Left cardiac atrium (tissue), 4 donors: ENCODE measurements around the gene SLC25A41. TPM values are rescaled to one million over a fixed set of nuclear protein-coding genes. Genes with fewer than 3 reads are reported as not detected.
A peak's percentile ranks its signal among the peaks of the same experiment; 100 is the strongest.

ENCODE experiments used
- ATAC-seq, 2 donors: fragments of 200-7000 bp; cut with Tn5 transposase; one replicate each; pipeline ENCODE4 v1.9.1; 2020; ENCODE audit warnings: mild to moderate bottlenecking in 2 of 2, moderate library complexity in 2 of 2
- DNase-seq: peaks from one replicate; pipeline ENCODE4 v3.0.0-alpha.2; 2020
- intact Hi-C, 2 donors: fragments of 100-400 bp; cut with DNase I; formaldehyde crosslinking; loops; one replicate each; pipeline versions ENCODE4 v1.14.1 to v1.15.1; 2022 to 2023
- long read RNA-seq: library from polyadenylated mRNA; unstranded; transcript quantifications from one replicate; pipeline ENCODE4 v2.0.0, GENCODE V29; 2021
- total RNA-seq, 2 donors: library from RNA; stranded (reverse); fragmentation: NEBNext Ultra II Directional; extraction: Animal tissue kit (Norgen Biotek cat#: 25700); gene quantifications; one replicate each; pipeline ENCODE4 v1.2.1, GENCODE V29; 2021
- donor health status: DM: no; HTN: yes; CAD: no.
- donor health status: DM: no; HTN: yes; CAD: no; lungs with severe emphysema.
- donor health status: DM: yes; HTN: yes; CAD: no.
- donor health status: Dilated cardiomyopathy.

SLC25A41 gene
- total RNA-seq: under 1 TPM; 0.18 TPM
- long read RNA-seq: 0 reads

DNA sequence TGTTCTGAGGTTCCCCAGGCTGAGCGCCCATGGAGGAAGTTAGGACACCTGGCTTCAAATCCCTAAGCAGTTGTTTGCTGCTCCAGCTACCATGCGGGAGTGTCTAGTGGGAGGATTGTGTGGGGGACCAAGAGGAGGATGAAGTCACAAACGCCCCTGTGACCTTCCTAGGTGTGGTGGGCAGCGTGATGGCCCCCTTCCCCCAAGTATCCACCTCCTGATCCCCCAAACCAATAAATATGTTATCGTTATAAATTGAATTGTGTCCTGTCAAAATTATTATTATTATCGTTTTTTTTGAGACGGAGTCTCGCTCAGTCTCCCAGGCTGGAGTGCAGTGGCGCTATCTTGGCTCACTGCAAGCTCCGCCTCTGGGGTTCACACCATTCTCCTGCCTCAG lies at the start of gene SLC25A41:
Gene SLC25A41, minus strand, starts transcription at position 101 of the 400 bp plus-strand sequence. Its CDS starts 70 bp downstream, at position 31.
- DNase-seq (no peak), ATAC-seq (no peak)
- intact Hi-C loops: no loop called here

DNA sequence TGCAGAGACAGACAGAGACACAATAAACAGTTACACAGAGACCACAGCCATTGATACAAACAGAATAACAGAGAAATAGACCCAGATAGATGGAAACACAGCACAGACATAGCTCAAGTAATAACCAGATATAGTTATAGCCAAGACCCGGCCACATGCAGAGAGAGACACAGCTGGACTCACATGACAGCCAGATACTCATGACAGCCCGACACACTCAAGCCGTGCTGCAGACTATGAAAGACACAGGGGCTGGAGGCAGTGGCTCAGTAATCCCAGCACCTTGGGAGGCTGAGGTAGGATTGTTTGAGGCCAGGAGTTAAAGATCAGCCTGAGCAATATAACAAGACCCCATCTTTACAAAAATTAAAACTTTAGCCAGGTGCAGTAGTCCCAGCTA lies 49.7 kb upstream of the SLC25A41 start:
- ATAC-seq (no peak), DNase-seq (no peak)
- intact Hi-C loops: no loop called here

DNA sequence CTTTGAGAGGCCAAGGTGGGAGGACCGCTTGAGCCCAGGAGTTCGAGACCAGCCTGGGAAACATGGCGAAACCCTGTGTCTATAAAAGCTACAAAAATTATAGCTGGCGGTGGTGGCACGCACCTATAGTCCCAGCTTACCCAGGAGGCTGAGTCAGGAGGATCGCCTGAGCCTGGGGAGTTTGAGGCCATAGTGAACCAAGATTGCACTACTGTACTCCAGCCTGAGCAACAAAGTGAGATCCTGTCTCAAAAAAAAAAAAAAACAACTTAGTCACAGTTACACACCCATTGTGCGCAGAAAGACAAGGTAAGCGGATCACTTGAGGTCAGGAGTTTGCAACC lies 48.8 kb upstream of the SLC25A41 start:
- ATAC-seq (no peak), DNase-seq (no peak)
- intact Hi-C loops: no loop called here

DNA sequence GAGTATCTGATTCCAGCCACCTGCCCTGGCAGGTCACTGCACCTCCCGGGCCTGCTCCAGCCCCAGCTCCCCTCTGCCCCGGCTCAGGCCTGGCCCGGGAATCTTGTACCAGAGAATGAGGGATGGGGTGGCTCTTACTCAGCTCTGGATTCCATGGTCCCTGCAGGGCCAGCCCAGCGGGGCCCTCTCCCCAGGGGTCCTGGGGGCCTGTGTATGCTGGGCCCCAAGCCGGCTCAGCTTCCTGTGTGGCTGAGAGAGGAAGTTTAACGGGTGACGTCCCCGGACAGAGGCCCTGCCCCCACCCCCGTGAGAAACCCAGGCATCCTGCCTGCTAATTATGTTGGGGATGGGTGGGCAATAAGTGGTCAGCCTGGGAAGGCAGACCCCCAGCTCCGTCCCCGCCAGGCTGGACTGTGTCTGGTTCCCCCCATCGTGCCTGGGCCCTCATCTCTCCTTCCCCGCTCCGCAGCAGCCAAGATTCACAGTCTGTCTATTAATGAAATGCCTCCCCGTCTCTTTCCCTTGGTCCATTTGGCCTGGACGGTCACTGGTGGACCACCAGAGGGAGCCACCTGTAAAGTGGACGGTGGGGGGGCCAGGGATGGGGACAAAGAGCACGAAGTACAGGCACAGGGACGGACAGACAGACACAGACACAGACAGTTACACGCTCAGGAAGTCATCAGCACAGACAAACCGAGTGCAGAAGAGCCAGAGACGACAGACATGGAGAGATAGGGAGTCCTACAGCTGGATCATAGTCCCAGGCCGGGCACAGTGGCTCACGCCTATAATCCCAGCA lies 48.2 kb upstream of the SLC25A41 start, which contains the start of gene DENND1C:
Gene DENND1C, minus strand, starts transcription at position 247 of the 802 bp plus-strand sequence. Its CDS starts 92 bp downstream, at position 155.
- no peak for DNase-seq
- peak; percentile 64 to 70 for ATAC-seq
- intact Hi-C loops: no loop called here

DNA sequence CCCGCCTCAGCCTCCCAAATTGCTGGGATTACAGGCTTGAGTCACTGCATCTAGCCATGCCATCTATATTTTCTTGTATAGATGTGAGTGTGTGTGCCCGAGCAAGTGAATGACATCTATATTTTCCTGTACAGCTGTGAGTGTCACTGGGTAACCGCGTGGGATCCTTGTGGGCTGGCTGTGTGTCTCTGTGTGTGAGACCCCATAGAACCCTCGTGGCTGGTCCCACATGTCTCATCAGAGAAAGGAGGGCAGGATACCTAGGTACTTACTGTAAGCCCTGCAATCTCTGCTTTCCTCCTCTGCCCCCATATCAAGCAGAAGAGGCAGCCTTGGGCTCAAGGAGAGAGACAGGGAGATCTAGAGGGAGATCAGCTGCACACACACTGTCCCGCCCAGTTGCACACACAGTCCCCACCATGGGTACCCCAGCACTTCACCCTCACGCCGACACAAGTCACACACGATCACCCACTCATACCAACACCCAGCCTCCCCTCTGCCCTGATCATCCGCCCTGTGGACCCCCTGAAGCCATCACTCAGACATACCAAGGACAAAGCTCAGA lies 47.4 kb upstream of the SLC25A41 start:
- DNase-seq (no peak), ATAC-seq (no peak)
- intact Hi-C loops: no loop called here

DNA sequence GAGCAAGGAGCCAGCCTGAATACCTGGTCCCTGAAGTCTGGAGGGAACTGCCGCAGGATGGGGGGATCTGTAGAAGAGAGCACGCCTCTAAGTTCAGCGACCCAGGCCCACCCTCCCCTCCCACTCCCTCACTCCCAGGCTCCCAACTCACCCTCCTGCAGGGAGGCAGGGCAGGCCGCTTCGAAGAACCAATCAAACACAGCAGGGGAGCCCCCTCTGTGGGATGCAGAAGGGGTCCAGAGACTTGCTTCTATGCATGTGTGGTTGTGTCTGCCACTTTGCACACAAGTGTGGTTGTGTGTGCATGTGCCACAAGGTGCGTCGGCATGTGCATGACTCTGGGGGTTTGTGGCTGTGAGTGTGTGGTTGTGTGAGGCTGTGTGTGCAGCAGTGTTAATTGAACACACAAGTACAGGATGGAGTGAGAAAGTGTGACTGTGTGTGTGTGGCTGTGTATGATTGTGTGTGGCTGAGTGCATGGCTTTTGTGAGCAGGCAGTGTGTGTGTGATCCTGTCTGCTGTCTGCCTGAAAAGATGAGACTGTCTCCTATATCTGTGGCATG lies 46.4 kb upstream of the SLC25A41 start:
- DNase-seq (no peak), ATAC-seq (no peak)
- intact Hi-C loops: no loop called here

DNA sequence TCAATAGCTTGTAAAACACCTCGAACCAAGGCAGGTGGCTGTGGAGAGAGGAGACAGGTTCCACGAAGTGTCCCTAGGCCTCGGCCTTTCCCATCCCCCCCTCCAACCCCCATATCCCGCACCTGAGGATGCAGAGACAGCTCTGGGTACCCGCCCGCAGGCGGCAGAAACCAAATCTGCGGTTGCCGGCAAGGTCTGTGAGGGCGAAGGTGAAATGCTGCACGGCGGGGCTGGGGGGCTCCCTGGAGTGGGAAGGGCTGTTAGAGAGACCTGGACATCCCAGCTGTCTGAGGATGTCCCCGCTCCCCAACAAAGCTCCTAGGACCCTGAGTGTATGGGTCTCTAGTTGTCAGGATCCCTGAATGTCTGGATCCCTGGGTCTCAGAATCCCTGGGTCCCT lies 45.3 kb upstream of the SLC25A41 start:
- no peak for DNase-seq
- no peak for ATAC-seq
- intact Hi-C loops: no loop called here

DNA sequence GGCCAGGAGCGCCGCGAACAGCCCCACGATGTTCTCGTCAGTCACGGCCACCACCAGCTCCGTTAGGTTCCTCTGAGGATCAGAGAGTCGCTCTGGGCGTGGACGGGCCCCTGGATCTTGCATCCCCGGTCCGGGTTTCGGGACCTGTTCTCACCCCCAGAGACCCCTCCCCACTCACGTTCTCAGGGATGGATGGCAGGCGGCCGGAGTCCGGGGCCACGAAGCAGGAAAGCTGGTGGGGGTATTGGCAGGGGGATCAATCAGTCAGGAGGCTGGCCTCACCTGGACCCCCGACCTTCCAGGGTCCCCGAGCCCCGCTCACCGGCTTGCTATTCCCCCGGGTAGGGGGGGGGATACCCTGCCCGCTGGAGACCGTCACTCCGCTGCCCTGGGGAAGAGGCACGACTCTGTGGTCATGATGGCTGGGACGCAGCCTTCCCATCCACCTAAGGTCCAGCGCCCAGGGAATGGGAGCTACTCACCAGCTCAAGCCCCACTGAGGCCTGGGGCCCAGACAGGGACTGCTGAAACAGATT lies 43.4 kb upstream of the SLC25A41 start:
- DNase-seq (no peak), ATAC-seq (no peak)
- intact Hi-C loops: no loop called here

DNA sequence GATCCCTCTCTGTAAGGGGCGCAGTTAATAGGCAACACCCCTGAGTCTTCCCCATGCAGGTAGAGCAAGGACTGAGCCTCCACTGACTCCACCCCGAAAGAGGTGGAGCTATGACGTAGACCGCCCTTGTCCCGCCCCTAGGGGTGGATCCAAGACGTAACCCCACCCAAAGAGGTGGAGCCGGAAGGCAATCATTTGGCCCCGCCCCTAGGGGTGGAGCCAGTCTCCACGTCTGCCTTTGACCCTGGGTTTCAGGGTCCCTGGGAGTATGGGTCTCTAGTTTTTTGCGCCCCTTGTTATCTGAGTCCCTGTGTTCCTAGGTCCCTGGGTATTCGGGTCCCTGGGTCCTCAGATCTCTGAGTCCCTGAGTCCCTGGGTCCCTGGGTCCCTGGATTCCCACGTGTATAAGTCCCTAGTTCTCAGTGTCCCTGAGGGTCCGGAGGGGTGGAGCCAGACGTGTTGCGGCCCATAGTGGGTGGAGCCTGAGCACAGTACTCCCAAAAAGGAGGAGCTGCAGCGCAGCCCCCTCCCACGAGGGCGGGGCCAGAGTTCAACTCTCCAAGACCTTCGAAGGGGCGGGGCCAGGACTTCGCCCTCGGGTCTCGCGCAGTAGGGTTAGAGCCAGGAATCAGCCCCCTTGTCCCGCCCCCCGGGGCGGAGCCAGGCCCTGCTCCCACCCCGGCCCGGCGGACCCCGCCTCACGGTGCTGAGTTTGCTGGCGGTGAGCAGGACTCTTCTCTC lies 42.8 kb upstream of the SLC25A41 start:
- peak; percentile 42 to 76 for ATAC-seq
- DNase-seq: peak; percentile 67
- intact Hi-C loops: no loop called here

DNA sequence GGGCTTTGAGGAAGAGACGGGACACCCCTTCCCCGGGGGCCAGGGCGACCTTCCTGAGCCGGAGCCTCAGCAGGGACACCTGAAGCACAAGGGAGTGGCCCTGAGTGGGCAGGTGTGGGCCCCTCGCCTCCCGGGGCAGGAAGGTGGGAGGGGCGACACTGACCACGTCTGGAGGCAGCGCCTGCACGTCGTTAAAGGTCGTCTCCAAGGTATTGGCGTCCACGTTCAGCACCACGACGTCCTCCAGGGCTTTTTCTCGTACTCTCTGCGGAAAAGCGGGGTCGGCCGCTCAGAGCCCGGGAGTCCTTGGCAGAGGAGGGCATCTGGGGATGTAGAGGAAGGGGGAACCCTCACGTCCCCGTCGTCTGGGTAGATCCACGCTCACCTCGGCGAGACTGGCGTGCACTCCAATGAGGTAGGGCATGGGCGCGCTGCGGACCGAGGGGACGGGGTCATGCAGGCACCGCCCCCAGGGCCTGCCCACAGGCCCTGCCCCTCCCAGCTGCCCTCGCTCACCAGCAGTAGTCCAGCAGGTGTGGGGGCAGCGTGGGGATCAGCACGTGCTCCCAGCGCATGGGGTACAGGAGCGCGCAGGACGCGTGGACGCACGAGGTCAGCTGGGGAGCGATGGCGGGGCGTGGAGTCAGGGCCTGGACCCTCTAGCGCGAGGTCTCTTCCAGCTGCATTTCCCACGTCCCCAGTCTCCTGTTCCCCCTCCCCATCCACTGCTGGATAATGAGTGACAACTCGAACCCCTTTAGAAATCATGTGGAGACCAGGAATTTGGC lies 42.0 kb upstream of the SLC25A41 start:
- no peak for DNase-seq
- intact Hi-C loops: no loop called here
- no peak for ATAC-seq

DNA sequence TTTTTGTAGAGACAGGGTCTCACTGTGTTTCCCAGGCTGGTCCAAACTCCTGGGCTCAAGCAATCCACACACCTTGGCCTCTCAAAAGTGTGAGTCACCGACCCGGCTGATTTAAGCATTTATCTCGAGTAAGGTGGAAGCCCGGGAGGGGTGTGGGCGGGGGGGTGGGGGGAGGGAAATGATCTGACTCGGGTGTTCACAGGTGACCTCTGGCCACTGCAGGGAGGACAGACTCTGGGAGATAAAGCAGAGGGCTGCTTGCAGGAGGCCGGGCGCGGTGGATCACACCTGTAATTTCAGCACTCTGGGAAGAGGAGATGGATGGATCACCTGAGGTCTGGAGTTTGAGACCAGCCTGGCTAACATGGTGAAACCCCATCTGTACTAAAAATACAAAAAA lies 40.1 kb upstream of the SLC25A41 start:
- ATAC-seq (no peak), DNase-seq (no peak)
- intact Hi-C loops: no loop called here

DNA sequence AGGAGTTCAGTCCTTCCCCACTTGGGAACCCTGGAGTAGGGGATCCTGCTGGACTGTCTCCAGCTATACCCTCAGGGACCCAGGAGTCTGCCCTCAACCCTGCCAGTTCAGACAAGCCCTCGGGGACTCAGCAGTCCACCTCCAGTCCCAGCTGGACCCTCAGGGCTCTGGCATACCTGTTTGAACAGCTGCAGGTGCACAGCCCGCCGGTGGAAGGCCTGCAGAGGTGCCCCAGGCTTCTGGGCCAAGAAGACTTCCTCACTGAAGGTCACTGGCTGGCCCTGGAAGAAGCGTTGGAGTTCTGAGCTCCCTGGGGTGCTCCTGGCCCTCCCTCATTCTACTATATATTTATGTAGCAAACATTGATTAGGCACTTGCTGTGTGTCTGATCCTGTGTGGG lies 39.1 kb upstream of the SLC25A41 start:
- intact Hi-C loops: no loop called here
- DNase-seq (no peak), ATAC-seq (no peak)

DNA sequence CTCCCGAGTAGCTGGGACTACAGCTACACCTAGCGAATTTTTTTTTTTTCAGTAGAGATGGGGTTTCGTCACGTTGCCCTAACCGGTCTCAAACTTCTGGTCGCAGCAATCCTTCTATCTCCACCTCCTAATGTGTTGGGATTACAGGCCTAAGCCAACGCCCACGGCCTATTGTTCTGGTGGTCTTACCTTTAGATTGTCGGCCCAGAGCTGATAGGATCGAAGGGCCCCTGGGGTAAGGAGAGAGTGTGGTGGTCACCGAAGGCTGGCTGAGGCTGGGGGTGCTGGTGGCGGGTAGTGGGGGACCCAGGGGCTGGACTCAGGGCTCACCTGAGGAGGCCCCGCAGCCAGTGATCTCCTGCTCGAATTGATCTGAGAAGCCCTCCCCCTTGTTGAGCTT lies 37.5 kb upstream of the SLC25A41 start:
- DNase-seq: no peak
- no peak for ATAC-seq
- intact Hi-C loops: no loop called here

DNA sequence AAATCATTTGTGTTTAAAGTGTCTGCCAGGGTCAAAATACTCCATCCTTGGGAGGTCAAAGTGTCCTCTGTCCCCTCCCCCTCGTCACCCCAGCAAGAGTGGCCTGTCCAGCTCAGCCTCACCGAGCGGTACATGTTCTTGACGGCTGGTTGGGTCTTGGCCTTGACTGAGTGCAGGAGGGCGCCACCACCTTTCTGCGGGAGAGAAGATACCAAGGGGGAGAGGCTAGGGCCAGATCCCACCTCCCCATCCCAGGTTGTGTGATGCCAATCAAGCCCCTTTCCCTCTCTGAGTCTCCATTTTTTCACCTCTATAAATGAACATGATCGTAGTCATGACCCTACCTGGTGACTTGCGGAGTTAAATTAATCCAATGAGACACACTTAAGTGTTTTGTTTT lies 36.6 kb upstream of the SLC25A41 start:
- intact Hi-C loops: no loop called here
- no peak for DNase-seq
- no peak for ATAC-seq

DNA sequence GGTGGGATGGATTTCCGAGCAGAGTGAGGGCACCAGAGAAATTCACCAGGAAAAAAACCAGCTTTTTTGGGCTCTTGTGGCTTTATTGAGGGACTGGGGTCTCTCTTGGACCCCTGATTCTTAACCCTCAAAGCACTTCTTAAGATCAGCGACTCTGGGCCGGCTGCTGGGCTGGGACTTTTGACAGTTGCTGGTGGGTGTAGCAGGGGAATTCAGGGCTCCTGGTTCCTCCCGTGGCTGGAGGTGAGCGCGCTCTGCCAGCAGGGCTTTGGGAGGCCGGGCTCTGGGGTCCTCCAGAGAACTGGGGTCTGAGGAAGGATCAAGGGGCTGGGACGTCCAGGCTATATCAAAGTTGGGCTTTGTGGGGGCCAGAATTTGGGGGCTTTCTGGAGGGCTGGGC lies 33.8 kb upstream of the SLC25A41 start:
- no peak for ATAC-seq
- intact Hi-C loops: no loop called here

DNA sequence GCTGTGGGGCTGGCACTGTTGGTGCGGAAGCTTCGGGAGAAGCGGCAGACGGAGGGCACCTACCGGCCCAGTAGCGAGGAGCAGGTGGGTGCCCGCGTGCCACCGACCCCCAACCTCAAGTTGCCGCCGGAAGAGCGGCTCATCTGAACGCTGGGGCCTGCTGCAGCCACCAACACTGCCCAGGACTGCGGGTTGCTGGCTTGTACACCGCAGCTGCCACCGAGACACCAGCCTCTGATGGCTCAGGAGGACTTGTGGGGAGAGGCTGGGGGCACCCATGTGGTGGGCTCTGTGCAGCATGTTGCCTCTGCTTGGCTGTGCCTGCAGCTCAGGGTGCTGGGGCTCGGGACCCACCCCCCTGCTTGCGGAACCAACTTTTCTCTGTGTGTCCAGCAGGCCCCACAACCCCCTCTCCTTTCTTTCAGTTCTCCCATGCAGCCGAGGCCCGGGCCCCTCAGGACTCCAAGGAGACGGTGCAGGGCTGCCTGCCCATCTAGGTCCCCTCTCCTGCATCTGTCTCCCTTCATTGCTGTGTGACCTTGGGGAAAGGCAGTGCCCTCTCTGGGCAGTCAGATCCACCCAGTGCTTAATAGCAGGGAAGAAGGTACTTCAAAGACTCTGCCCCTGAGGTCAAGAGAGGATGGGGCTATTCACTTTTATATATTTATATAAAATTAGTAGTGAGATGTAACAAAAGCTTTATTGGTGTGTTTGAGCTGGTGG lies 33.1 kb upstream of the SLC25A41 start:
- DNase-seq (no peak), ATAC-seq (no peak)
- intact Hi-C loops: no loop called here

More for the DNA sequence above, 33.8 kb upstream of the SLC25A41 start:
- no peak for DNase-seq

DNA sequence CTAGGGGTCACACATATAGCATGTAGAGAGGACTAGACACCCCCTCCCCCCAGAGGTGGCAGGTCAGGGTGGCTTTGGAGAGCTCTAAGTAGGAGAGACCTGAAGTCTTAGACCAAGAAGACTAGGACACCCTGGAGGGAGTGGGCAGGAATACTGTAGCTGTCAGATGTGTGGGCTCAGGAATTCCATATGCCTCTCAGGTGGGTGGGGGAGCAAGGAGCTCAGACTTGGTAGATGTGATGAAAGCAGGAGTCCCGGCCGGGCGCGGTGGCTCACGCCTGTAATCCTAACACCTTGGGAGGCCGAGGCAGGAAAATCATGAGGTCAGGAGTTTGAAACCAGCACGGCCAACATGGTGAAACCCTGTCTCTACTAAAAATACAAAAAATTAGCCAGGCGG lies 32.1 kb upstream of the SLC25A41 start:
- ATAC-seq (no peak), DNase-seq (no peak)
- intact Hi-C loops: no loop called here

DNA sequence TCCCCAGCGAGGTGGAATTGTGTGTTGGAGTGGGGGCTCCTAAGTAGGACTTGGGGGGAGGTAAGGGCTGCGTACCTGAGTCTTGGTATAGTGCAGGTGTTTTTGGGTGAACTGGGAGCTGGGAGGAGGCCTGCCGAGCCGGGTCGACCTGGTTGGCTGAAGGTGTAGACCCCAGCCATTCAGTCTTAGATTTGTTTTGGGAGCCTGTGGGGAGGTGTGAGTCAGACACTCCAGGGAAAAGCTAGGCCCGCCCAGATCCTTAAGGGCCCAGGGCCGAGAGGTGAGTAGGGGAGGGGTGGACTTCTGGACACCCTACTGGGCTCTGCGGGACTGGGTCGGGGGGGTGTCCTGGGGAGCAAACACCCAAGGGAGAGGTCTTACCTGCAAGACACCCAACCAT lies 31.4 kb upstream of the SLC25A41 start:
- ATAC-seq: no peak
- intact Hi-C loops: no loop called here
- DNase-seq: no peak
